Fibroblast of the aortic adventitia (primary cell): Measurements from ENCODE around the gene AATK. TPM values are rescaled to one million over a fixed set of nuclear protein-coding genes. Genes with fewer than 3 reads are reported as not detected.
A peak's percentile ranks its signal among the peaks of the same experiment; 100 is the strongest.

ENCODE experiments used
- DNase-seq: peaks from one replicate; pipeline ENCODE4 v3.0.0-alpha.2; 2010; ENCODE audit warnings: low read depth
- H3K4me3 ChIP-seq: 2 replicates; pipeline ENCODE4 v1.5.1; 2011; ENCODE audit warnings: low read depth, mild to moderate bottlenecking, control low read depth, low read length, moderate library complexity
- total RNA-seq: library from RNA; depleted of rRNA; stranded (reverse); fragments of >200 nt; gene quantifications from 2 replicates; pipeline ENCODE4 v1.2.3, GENCODE V29; 2012; ENCODE audit warnings: low replicate concordance
- TF ChIP-seq, protein P1 (sequence below): IDR thresholded peaks from 2 replicates; pipeline ENCODE4 v1.5.1; 2011; ENCODE audit warnings: mild to moderate bottlenecking, low read length, control low read depth, inconsistent platforms; ENCODE audit not compliant: insufficient read depth

AATK gene
- total RNA-seq, 1 donor, result 0.18 TPM

DNA sequence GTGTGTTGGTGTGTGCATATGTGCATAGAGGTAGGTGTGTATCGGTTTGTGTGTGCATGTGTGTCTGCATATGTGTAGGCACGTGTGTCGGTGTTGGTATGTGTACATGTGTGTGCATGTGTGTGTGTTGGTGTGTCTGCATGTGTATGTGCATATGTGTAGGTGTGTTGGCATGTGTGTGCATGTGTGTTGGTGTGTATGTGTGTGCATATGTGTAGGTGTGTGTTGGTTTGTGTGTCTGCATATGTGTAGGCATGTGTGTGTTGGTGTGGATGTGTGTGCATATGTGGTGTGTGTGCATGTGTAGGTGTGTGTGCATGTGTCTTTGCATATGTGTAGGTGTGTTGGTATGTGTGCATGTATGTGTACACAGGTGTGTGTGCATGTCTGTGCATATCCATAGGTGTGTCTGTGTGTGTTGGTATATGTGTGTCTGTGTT lies 3.9 kb upstream of the AATK start:
- TF ChIP-seq, protein P1, sequence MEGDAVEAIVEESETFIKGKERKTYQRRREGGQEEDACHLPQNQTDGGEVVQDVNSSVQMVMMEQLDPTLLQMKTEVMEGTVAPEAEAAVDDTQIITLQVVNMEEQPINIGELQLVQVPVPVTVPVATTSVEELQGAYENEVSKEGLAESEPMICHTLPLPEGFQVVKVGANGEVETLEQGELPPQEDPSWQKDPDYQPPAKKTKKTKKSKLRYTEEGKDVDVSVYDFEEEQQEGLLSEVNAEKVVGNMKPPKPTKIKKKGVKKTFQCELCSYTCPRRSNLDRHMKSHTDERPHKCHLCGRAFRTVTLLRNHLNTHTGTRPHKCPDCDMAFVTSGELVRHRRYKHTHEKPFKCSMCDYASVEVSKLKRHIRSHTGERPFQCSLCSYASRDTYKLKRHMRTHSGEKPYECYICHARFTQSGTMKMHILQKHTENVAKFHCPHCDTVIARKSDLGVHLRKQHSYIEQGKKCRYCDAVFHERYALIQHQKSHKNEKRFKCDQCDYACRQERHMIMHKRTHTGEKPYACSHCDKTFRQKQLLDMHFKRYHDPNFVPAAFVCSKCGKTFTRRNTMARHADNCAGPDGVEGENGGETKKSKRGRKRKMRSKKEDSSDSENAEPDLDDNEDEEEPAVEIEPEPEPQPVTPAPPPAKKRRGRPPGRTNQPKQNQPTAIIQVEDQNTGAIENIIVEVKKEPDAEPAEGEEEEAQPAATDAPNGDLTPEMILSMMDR, result no peak
- H3K4me3 ChIP-seq, result no peak overlapping the region
- no peak for DNase-seq

DNA sequence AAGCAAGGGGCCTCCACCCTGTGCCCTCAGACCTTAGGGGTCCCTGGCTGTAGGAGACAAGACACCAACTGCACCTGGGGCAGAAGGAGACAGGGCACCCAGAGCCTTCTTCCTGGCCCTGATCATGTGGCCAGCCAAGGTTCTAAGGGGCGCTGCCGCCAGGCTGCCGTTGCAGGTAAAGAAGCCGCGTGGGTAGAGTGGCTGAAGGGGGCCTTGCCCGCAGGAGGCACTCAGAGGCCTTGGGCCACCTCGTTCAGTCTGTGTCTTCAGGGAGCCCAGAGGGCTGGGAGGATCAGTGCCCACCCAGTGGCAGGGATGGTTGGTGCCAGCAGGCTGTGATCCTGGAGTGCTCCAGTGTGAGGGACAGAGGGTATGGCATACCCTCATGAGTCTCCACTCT lies 1.6 kb upstream of the AATK start:
- H3K4me3 ChIP-seq, result no peak overlapping the region
- TF ChIP-seq, protein P1, result no peak
- no peak for DNase-seq

DNA sequence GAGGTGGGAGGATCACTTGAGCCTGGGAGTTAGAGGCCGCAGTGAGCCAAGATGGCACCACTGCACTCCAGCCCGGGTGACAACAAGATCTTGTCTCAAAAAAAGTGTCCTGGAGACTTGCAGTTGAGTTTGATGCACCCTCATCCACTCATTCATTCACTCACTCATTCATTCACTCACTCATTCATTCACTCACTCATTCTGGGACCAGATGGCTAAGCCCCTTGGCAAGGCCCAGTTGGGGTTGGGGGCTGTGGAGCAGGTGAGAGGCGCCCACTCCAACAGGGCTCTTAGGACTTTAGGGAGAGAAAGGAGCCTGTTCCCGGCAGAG lies 1.1 kb upstream of the AATK start:
- no peak for DNase-seq
- no peak overlapping the region for H3K4me3 ChIP-seq
- TF ChIP-seq, protein P1, result no peak

DNA sequence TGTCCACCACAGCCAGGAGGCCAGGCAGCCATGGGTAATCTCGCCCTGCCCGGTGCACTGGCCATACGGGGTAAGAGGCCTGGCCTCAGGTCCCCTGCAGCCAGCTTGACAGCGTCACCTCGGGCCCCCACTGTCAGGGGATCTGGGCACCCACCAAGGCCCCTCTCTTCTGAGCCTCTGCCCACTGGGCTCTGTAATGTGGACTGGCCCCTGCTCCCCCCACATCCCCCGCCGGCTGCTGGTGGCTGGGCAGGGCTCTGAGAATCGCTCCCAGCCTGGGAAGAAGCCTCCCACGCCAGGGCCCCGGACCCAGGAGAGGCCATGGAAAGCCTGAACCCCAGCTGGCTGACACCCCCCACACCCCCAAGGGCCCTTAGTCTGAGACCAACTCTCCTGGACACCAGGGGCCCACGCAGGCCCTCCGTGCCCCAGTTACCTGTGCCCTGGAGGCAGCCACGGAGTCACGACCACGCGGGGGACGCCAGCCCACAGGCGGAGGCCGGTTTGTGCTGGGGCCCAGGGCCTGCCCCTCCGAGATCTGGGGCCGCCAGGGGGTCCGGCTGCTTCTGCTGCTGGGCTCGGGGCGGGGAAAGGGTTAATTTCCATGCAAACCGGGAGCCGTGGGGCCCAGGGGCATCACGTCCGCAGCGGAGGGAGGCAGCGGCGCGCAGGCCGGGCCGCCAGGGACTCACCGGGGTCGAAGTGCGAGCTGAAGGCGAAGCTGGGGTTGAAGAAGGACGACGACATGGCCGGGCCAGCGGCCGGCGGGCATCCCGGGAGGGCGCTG lies 582 bp downstream of the AATK start, which contains the start of gene PVALEF:
Gene PVALEF, plus strand, starts transcription at position 262 of the 787 bp plus-strand sequence. CDS start 15,720 bp downstream, outside the sequence.
- peak within 1 kb of the TSS; percentile 31 for H3K4me3 ChIP-seq
- DNase-seq, result no peak
- TF ChIP-seq, protein P1, result no peak

DNA sequence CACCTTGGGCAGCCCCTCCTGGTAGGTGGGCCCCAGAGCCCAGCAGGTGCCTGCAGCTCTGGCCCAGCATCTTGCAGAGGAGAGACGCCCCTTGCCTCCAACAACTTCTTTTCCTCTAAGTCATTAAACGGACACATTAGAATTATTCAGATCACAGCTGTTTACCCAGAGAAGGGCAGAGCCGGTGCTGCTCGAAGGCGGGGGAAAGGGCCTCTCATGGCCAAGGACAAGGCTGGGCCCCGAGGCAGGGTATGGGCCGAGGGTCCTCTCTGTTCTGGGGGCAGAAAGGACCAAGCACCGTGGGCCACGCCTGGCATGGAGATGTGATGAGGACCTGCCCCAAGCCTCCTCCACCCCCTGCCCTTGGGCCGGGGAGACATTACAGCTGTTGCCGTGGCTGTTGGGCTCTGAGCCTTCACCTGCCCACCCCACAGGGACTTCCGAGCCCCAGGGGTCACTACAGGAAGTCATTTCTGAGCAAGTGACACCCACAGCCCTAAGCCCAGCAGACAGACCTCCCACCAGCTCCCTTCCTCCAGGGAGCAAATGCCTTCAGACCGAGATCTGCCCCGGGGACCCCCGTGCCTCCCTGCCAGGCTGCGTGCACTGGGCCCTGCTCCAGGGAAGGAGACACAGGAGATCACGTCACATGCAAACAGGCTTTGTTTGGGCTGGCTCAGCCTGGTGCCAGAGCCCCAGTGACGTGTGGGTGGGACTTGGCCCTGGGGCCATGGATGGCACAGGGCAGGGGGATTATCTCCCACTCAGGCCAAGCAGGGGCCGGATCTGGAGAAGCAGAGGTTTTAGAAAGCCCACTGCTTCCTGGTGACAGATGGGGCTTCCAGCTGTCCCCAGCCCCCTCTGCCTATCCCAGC lies 1.4 kb downstream of the AATK start:
- TF ChIP-seq, protein P1, result no peak
- H3K4me3 ChIP-seq, result no peak overlapping the region
- DNase-seq, result no peak

DNA sequence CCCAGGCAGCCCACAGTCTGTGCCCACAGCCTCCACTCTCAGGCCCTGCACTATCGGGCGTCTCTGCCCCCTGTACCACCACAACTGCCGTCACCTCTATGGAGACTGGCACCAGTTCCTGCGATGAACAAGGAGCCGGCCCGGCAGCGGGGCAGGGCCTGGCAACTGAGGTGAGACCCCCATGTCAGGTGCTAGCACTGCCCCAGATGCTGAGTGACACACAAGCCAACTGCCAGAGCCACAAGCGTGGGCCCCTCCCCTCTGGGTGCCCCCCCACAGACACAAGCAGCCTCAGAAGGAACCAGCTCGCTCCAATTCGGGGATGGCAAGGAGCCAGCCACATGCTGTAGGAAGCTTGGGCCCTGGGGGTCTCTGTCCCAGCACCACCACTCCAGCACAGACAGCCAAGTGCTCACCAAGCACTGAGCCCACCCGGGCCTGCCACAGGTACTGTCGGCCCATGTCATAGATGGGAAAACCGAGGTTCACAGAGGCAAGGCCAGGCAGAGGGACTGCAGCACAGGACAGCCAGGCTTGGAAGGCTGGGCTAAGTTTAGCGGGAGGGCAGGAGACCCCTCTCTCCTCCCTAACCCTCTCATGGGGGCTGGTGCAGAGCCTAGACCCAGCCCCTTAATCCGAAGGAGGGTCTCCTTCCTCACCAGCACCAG lies 2.2 kb downstream of the AATK start:
- TF ChIP-seq, protein P1, result no peak
- no peak for DNase-seq
- no peak overlapping the region for H3K4me3 ChIP-seq
